Pulmonary artery endothelial cell (primary cell): Measurements from ENCODE around the gene IMP3. TPM values are rescaled to one million over a fixed set of nuclear protein-coding genes. Genes with fewer than 3 reads are reported as not detected.
A peak's percentile ranks its signal among the peaks of the same experiment; 100 is the strongest.
"Not testable (repeated sequence)": the region's sequence is repeated elsewhere in the genome, so short reads cannot be mapped to it uniquely, and the experiment has no call there.

Experiments
- DNase-seq: peaks from one replicate; pipeline ENCODE4 v3.0.0-alpha.2; 2011; ENCODE audit warnings: low read depth, low spot score
- total RNA-seq: library from RNA; depleted of rRNA; stranded (reverse); fragments of >200 nt; gene quantifications from 2 replicates; pipeline ENCODE4 v1.2.3, GENCODE V29; 2014

Gene IMP3
- total RNA-seq: 59.8 and 75.6 TPM in 2 replicates

GRCh38 chr15:75639709-75640482 is at the start of gene IMP3:
TSS of gene IMP3 (minus strand) at chr15:75640224. CDS start at chr15:75640168, 56 bp downstream.
- DNase-seq: peak; percentile 89

- DNase-seq: not testable (repeated sequence)
Observed at GRCh38 chr15:75689429-75689828, 49.4 kb upstream of the IMP3 start.

- no peak for DNase-seq
Observed at GRCh38 chr15:75688831-75689230, 48.8 kb upstream of the IMP3 start.

- DNase-seq: no peak
Observed at GRCh38 chr15:75688278-75688557, 48.2 kb upstream of the IMP3 start.

GRCh38 chr15:75687486-75688277 is 47.7 kb upstream of the IMP3 start:
- DNase-seq: no peak

GRCh38 chr15:75686212-75686642 is 46.2 kb upstream of the IMP3 start:
- not testable (repeated sequence) for DNase-seq

- no peak for DNase-seq
Observed at GRCh38 chr15:75685195-75685594, 45.2 kb upstream of the IMP3 start.

- no peak for DNase-seq
Observed at GRCh38 chr15:75684648-75685047, 44.6 kb upstream of the IMP3 start.

- peak; percentile 19 for DNase-seq
Observed at GRCh38 chr15:75683646-75684312, 43.8 kb upstream of the IMP3 start.

- DNase-seq: no peak
Observed at GRCh38 chr15:75682181-75683135, 42.4 kb upstream of the IMP3 start.

GRCh38 chr15:75680007-75680789 is 40.2 kb upstream of the IMP3 start:
- DNase-seq: no peak

GRCh38 chr15:75678324-75678690 is 38.3 kb upstream of the IMP3 start:
- DNase-seq: not testable (repeated sequence)

- DNase-seq: no peak
Observed at GRCh38 chr15:75677465-75678323, 37.7 kb upstream of the IMP3 start.

- no peak for DNase-seq
Observed at GRCh38 chr15:75676688-75677464, 36.9 kb upstream of the IMP3 start.

GRCh38 chr15:75675579-75676404 is 35.8 kb upstream of the IMP3 start:
- DNase-seq: no peak

GRCh38 chr15:75674366-75674765 is 34.3 kb upstream of the IMP3 start:
- DNase-seq: no peak

GRCh38 chr15:75673426-75674235 is 33.6 kb upstream of the IMP3 start:
- no peak for DNase-seq
